Fibroblast of villous mesenchyme (primary cell): ENCODE measurements around the gene GPR32. TPM values are rescaled to one million over a fixed set of nuclear protein-coding genes. Genes with fewer than 3 reads are reported as not detected.
"Not testable (repeated sequence)": the region's sequence is repeated elsewhere in the genome, so short reads cannot be mapped to it uniquely, and the experiment has no call there.

Experiments used
- DNase-seq: peaks from one replicate; pipeline ENCODE4 v3.0.0-alpha.2; 2010; ENCODE audit warnings: low read depth
- H3K4me3 ChIP-seq: 2 replicates; pipeline ENCODE4 v1.5.1; 2011; ENCODE audit warnings: low read depth, mild to moderate bottlenecking, low read length
- total RNA-seq: library from RNA; depleted of rRNA; stranded (reverse); fragments of >200 nt; gene quantifications from 2 replicates; pipeline ENCODE4 v1.2.3, GENCODE V29; 2012
- TF ChIP-seq, protein P1 (sequence below): IDR thresholded peaks from 2 replicates; pipeline ENCODE4 v1.5.1; 2012; ENCODE audit warnings: low read depth, mild to moderate bottlenecking, low read length; ENCODE audit not compliant: insufficient read depth

Gene GPR32
- total RNA-seq, 1 donor, result not detected

- TF ChIP-seq, protein P1, sequence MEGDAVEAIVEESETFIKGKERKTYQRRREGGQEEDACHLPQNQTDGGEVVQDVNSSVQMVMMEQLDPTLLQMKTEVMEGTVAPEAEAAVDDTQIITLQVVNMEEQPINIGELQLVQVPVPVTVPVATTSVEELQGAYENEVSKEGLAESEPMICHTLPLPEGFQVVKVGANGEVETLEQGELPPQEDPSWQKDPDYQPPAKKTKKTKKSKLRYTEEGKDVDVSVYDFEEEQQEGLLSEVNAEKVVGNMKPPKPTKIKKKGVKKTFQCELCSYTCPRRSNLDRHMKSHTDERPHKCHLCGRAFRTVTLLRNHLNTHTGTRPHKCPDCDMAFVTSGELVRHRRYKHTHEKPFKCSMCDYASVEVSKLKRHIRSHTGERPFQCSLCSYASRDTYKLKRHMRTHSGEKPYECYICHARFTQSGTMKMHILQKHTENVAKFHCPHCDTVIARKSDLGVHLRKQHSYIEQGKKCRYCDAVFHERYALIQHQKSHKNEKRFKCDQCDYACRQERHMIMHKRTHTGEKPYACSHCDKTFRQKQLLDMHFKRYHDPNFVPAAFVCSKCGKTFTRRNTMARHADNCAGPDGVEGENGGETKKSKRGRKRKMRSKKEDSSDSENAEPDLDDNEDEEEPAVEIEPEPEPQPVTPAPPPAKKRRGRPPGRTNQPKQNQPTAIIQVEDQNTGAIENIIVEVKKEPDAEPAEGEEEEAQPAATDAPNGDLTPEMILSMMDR, result no peak
- no peak for DNase-seq
- no peak overlapping the region for H3K4me3 ChIP-seq
Measured at GRCh38 chr19:50736338-50736737, 33.9 kb upstream of the GPR32 start.

- DNase-seq, result no peak
- no peak overlapping the region for H3K4me3 ChIP-seq
- TF ChIP-seq, protein P1, result no peak
Measured at GRCh38 chr19:50739132-50739913, 30.9 kb upstream of the GPR32 start.

DNA sequence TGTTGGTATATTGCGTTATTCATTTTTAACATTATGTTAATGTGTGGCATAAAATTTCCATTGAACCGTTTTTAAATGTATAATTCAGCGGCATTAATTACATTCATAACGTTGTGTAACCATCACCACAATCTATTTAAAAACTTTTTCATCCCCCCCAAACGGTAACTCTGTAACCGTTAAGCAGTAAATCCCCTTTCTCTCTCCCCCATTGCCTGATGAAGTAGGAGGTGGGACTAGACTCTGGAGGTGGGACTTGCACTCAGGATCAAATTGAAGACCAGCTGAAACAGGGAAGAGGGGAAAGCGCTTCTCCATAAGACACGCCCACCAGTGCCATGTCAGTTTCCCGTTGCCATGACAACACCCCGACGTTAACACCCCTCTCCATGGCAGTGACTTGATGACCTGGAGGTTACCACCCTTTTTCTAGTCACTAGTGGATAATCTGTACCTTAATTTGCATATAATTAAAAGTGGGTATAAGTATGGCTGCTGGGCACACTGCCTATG lies 30.3 kb upstream of the GPR32 start:
- H3K4me3 ChIP-seq, result no peak overlapping the region
- TF ChIP-seq, protein P1, result no peak
- no peak for DNase-seq

- no peak for DNase-seq
- H3K4me3 ChIP-seq, result no peak overlapping the region
- TF ChIP-seq, protein P1, result no peak
Measured at GRCh38 chr19:50741179-50741933, 28.9 kb upstream of the GPR32 start.

DNA sequence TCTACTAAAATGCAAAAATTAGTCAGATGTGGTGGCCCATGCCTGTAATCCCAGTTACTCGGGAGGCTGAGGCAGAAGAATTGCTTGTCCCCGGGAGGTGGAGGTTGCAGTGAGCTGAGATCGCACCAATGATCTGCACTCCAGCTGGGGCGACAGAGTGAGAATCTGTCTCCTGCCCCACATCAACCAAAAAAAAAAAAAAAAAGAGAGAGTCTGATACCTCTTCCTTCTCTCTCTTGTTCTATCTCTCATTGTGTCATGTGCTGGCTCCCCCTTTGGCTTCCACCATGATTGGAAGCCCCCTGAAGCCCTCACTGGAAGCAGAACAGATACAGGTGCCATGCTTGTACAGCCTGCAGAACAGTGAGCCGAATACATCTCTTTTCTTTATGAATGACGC lies 26.7 kb upstream of the GPR32 start:
- DNase-seq, result no peak
- TF ChIP-seq, protein P1, result no peak
- H3K4me3 ChIP-seq, result no peak overlapping the region

- no peak overlapping the region for H3K4me3 ChIP-seq
- TF ChIP-seq, protein P1, result no peak
- no peak for DNase-seq
Measured at GRCh38 chr19:50745221-50745620, 25.0 kb upstream of the GPR32 start.

- not testable (repeated sequence) for H3K4me3 ChIP-seq, DNase-seq
Measured at GRCh38 chr19:50747141-50747540, 23.1 kb upstream of the GPR32 start.
